Measurements from ENCODE around the gene SULT1C3.

Gene SULT1C3

DNA sequence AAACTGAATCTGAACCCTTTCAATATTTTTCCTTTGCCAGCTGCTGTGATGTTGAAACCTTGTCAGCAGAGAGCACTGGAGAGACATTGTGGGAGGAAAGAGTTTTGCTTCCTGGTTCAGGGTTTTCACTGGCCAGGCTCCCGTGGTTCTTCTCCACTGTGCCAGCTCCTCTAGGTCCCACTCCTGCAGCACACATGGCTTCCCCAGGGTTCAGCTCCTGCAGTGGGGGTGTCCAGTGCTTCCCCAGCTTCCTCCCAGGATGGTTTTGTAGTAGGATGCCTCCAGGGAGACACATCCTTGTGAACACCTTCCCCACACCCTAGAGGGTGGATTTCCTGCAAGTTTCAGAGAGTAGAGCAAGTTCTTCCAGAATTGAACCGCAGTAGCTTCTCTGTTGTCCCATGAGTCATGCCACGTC is 24.0 kb upstream of the SULT1C3 start:
- DNase-seq (ENCODE audit: low read depth) = peak; percentile 86
- no peak overlapping the region for H3K4me3 ChIP-seq (ENCODE audit: low read length)
- peak; percentile 56 for TF ChIP-seq CTCF (IDR thresholded peaks at IDR 0.05; ENCODE audit: insufficient read depth, low read depth, low read length, missing control alignments)

DNA sequence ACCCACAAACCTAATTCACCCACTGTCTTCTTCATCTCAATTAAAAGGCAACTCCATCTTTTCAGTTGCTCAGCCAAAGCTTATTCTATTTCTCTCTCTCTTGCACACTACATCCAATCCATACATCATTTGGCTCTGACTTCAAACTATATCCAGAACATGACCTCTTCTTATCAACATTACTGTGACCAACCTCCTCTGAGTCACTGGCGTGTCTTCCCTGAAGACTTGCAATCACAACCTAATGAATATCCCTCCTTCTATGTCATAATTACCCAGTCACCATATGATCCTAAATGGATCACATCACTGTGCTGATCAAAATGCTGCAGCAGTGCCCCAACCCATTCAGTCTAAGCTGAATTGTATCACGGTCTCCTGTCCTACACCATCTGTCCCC is 22.6 kb upstream of the SULT1C3 start:
- no peak for TF ChIP-seq CTCF (IDR thresholded peaks at IDR 0.05; ENCODE audit: insufficient read depth, low read depth, low read length, missing control alignments)
- no peak overlapping the region for H3K4me3 ChIP-seq (ENCODE audit: low read length)
- DNase-seq (ENCODE audit: low read depth) = peak; percentile 42

DNA sequence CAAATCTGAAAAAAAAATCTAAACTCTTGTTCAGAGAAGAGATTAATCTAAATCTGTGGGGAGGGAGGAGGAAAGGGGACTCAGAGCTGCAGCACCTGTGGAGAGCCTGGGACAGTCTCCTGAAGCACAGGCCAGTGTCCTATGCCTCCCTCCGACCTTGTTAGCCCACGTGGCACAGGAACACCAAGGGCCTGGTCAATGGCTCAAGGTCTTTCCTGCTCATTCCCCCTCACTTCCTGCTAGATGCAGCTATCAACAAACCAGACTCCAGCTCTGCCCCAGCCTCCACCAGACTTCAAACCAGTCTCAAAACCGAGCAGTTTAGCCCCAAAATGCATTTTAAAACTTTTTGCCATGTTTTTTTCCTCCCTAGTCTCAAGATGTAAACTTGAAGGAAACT is 20.1 kb upstream of the SULT1C3 start:
- H3K4me3 ChIP-seq (ENCODE audit: low read length) = no peak overlapping the region
- DNase-seq (ENCODE audit: low read depth) = no peak
- TF ChIP-seq CTCF (IDR thresholded peaks at IDR 0.05; ENCODE audit: insufficient read depth, low read depth, low read length, missing control alignments) = no peak

- DNase-seq (ENCODE audit: low read depth) = no peak
- TF ChIP-seq CTCF (IDR thresholded peaks at IDR 0.05; ENCODE audit: insufficient read depth, low read depth, low read length, missing control alignments) = no peak
- no peak overlapping the region for H3K4me3 ChIP-seq (ENCODE audit: low read length)
Observed at GRCh38 chr2:108220191-108220590, 19.6 kb upstream of the SULT1C3 start.

- no peak for DNase-seq (ENCODE audit: low read depth)
- TF ChIP-seq CTCF (IDR thresholded peaks at IDR 0.05; ENCODE audit: insufficient read depth, low read depth, low read length, missing control alignments) = no peak
- no peak overlapping the region for H3K4me3 ChIP-seq (ENCODE audit: low read length)
Observed at GRCh38 chr2:108220942-108221541, 18.7 kb upstream of the SULT1C3 start.

- no peak for TF ChIP-seq CTCF (IDR thresholded peaks at IDR 0.05; ENCODE audit: insufficient read depth, low read depth, low read length, missing control alignments)
- DNase-seq (ENCODE audit: low read depth) = no peak
- H3K4me3 ChIP-seq (ENCODE audit: low read length) = no peak overlapping the region
Observed at GRCh38 chr2:108222261-108222660, 17.5 kb upstream of the SULT1C3 start.

DNA sequence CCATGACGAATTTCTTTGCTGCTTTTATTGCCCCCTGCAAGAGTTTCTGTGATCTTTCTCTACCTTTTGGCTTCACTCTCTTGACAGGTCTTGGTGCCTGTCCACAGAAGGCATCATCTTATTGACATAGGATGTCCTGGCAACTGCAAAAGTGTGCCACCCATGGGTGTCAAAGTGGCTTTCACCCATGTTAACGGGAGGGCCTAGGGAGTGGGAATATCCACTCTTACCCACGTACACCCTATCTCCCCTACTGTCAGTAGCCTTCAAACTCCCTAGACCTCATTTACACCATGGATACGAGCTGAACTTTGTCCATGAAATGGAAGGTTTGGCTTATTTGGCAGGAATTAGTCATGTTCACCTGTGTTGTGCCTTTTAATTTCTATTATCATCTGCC is 16.2 kb upstream of the SULT1C3 start:
- DNase-seq (ENCODE audit: low read depth) = no peak
- H3K4me3 ChIP-seq (ENCODE audit: low read length) = no peak overlapping the region
- TF ChIP-seq CTCF (IDR thresholded peaks at IDR 0.05; ENCODE audit: insufficient read depth, low read depth, low read length, missing control alignments) = no peak
